ENCODE data around the gene OR10H1.
"Not testable (repeated sequence)": the region's sequence is repeated elsewhere in the genome, so short reads cannot be mapped to it uniquely, and the experiment has no call there.

The OR10H1 gene

DNA sequence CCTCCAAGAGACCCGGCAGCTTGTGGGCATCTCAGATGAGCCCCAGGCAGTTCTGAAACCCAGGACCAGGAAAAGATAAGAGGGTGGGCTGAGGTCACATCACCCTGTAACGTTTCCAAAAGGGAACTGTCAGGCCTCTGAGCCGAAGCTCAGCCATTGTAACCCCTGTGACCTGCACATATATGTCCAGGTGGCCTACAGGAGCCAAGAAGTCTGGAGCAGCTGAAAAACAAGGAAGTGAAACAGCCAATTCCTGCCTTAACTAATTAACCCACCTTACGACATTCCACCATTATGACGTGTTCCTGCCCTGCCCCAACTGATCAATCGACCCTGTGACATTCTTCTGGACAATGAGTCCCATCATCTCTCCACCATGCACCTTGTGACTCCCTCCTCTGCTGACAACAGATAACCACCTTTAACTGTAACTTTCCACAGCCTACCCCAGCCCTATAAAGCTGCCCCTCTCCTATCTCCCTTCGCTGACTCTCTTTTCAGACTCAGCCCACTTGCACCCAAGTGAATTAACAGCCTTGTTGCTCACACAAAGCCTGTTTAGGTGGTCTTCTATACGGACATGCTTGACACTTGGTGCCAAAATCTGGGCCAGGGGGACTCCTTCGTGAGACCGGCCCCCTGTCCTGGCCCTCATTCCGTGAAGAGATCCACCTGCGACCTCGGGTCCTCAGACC, 13.3 kb upstream of the OR10H1 start:
- DNase-seq (ENCODE audit: low spot score) = not testable (repeated sequence)

DNA sequence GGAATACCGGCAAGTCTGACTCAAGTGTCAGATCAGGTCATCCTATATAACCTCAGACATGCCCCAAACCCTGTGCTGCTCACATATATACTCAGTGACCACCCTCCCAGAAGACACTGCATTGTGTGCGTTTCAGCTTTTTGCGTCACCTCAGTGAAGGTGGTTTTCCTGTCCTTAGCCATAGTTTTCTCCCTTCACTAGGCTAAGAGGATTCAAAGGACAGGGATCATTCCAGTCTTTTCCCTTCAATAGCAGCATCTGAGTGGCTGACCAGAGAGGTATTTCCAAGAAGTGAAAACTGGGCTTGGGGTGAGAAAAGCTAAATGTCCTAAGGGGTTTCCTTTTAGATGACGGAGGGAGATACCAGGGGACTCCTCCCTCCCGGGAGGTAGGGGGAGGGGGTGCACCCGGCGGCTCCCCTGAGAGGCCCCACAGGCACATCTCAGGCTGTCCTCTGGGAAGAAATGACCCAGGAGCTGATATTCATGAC, 12.7 kb upstream of the OR10H1 start:
- no peak for DNase-seq (ENCODE audit: low spot score)

DNA sequence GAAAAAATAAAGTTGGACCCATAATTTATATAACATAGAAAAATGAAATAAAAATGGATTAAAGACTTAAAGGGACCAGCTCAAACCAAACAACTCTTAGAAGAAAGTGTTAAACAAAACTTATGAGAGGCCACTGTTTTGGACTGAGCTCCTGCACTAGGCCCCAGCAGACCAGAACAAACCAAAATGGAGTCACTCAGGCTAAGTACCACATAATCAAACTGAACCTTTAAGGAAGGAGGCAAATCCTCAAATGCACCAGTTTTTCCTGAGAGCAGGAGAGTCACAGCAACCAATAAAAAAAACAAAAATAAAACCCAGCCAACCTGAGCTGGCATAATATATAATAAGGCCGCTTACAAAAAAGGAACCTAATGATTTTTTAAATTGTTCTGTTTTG, 10.3 kb upstream of the OR10H1 start:
- no peak for DNase-seq (ENCODE audit: low spot score)

DNA sequence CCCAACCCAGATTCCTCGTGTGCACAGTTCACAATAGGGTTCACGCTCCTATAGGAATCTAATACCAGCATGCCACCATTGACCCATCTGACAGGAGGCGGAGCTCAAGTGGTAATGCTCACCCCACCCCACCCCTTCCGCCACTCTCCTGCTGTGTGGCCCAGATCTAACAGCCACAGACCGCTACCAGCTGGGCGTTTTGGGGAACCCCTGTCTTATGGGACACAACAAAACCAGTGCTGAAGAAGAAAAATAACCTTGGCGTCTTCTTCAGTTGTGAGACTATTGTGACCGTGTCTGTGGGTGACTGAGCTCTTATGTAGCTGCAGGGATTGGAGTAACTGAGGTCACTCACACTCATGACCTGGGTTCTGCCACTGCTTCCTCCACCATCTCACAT, 5.2 kb upstream of the OR10H1 start:
- no peak for DNase-seq (ENCODE audit: low spot score)

DNA sequence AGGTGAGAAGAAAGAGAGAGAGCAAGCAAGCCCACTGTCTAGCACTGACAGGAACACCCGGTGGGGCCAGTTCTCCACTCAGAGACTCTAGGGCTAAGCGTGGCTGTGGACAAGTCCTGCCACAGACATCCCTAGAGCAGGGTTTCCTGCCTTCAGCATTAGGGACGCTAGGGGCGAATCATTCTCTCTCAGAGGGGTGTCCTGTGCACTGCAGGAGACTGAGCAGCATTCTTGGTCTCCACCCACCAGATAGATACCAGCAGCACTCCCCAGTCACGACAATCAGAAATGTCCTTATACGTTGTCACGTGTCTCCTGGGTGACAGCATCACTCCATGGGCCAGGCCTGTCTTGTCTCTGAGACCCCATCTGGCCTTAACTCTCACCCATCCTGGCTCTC, 1.5 kb downstream of the OR10H1 start:
- DNase-seq (ENCODE audit: low spot score) = no peak

DNA sequence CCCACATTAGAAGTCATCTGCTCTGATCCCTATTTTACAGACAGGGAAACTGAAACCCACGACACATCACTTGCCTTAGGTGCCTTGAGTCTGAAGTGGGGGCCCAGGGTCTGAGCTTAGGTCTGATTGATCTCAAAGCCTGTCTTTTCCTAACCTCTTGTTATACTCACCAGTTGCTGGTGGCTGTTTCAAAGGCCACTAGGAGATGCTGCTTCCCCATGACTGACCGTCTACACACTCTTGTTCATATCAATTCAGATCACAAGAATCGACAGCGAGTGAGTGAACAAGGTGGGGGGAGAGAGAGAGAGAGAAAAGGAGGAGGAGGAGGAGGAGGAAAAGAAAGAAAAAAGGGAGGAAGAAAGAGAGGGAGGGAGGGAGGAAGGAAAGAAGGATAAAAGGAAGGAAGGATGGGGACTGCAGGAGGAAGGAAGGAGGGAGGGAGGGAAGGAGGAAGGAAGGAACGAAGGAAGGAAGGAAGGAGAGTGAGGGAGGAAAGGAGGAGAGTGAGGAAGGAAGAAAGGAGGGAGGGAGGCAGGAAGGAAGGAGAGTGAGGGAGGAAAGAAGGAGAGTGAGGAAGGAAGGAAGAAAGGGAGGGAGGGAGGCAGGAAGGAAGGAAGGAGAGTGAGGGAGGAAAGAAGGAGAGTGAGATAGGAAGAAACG, 3.3 kb downstream of the OR10H1 start:
- no peak for DNase-seq (ENCODE audit: low spot score)

DNA sequence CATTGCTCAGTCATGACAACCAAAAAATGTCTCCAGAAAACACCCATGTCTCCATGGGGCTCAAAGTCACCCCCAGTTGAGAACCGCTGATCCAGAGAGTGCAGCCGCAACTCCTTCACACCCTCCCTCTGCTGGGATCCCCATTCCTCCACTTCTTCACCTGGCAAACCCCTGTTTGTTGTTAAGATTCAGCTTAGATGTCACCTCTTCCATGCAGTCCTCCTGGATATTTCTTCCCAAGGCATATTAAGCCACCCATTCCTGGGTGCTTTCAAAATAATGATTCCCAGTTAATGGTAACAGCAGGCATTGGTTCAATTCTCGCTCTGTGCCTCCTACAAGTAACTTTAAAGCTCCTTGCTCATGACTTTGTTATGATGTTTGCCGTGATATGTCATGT, 4.0 kb downstream of the OR10H1 start:
- no peak for DNase-seq (ENCODE audit: low spot score)

DNA sequence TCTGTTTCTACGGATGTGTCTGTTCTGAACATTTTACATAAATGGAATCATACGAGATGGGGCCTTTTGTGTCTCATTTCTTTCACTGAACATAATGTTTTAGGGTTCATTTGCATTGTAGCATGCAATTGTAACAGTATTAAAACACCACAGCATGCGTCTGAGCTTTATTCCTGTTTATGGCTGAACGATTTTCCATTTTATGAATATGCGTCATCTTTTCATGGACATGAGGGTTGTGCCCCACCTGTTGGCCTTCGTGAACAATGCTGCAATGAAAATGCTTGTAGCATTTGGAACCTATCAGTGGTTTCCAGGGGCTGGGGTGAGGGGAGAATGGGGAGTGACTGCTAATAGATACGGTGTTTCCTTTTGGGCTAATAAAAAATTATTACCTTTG, 5.1 kb downstream of the OR10H1 start:
- DNase-seq (ENCODE audit: low spot score) = no peak

DNA sequence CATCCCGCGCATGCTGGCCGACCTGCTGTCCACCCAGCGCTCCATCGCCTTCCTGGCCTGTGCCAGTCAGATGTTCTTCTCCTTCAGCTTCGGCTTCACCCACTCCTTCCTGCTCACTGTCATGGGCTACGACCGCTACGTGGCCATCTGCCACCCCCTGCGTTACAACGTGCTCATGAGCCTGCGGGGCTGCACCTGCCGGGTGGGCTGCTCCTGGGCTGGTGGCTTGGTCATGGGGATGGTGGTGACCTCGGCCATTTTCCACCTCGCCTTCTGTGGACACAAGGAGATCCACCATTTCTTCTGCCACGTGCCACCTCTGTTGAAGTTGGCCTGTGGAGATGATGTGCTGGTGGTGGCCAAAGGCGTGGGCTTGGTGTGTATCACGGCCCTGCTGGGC, 21.2 kb downstream of the OR10H1 start:
- DNase-seq (ENCODE audit: low spot score) = not testable (repeated sequence)

DNA sequence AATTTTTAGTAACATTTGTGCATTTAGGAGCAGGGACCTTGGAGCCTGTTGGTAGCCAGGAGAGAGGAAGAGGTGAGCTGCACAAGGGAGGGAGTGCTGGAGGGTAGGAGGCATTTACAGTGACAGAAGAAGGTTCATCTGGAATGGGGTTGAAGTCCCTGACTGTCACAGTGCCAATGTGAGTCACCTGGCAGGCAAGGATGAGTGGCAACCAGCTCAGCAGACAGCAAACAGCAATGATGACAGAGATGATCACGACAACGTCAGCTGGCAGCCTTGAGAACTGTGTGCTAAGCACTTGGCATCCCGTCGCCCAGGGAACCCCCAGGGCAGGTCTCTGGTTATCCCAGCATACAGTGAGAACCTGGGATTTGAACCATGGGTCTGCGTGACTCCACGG, 25.4 kb downstream of the OR10H1 start:
- no peak for DNase-seq (ENCODE audit: low spot score)

DNA sequence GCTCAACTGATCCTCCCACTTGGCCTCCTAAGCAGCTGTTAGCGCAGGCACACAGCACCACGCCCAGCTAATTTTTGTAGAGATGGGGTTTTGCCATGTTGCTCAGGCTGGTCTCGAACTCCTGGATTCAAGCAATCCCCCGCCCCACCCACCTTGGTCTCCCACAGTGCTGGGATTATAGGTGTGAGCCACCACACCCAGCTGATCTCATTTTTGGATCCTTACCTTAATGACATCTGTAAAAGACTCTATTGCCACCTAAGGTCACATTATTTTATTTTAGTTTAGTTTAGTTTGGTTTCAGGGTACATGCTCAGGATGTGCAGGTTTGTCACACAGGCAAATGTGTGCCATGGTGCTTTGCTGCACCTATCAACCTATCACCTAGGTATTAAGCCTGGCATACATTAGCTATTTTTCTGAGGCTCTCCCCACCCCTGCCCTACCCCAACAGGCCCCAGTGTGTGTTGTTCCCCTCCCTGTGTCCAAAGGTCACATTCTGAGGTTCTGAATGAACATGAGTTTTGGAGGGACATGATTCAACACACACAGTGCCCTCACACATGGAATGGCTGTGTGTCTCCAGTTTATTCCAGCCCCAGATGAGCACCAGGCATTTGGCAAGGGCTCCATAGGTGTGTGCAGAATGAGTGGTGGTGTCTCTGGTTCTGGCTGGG, 26.7 kb downstream of the OR10H1 start:
- DNase-seq (ENCODE audit: low spot score) = no peak

DNA sequence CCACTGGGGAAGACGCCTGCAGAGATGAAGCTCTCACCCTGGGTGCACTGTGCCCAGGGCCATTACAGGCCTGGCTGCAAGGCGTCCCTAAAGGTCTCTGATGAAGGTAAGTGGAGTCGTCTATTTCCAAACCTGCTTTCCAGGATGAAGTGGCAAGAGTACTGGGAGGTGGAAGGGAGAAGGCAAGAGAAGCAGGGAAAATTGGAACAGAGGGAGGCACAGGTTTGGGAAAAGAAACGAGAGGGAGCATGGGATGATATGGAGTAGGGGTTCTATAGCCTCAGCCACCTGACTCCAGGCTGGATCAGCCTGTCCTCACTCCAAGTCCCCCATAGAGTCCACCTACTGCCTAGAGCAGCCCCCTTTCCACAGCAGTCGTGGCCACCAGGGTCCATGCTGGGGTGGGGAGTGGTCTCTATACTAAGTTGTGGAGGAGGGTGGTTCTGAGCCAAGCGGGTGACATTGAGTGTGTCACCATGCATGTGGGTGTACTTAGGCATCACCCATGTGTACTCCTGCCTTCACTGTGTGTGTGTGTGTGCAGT, 27.8 kb downstream of the OR10H1 start, which contains the start of gene OR10H5:
TSS of gene OR10H5 (plus strand) at position 51 of the 545 bp plus-strand sequence. CDS start 6,388 bp downstream, outside the sequence.
- no peak for DNase-seq (ENCODE audit: low spot score)

DNA sequence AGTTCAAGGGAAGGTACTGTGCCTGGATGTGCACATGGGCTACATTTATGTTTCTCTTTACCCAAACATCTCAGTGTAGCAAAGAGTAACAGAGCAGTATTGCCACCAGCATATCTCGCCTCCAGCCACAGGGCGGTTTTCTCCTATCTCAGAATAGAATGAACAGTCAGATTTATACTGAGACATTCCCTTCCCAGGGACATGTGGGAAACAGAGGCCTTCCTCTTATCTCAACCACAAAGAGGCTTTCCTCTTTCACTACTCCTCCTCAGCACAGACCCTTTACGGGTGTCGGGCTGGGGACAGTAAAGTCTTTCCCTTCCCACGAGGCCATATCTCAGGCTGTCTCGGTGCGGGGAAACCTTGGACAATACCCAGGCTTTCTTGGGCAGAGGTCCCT, 32.6 kb downstream of the OR10H1 start:
- not testable (repeated sequence) for DNase-seq (ENCODE audit: low spot score)

DNA sequence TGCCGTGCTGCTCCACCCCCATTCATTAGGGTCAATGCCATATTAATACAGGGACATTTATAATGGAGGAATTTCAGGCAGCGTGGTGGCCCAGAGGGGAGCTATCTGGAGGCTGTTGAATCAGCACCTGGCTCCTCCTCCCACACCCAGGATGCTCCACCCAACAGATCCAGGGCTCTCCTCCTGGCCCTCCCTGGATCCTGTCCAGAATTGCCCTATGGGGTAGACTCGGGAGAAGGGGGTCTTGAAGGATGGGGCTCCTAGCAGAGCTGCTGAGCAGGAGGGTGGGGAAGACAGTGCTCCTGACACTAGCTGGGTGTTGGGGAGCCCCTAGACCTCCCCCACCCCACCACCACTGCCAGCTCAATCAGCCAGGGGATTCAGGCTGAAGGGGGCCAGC, 33.3 kb downstream of the OR10H1 start:
- DNase-seq (ENCODE audit: low spot score) = no peak

DNA sequence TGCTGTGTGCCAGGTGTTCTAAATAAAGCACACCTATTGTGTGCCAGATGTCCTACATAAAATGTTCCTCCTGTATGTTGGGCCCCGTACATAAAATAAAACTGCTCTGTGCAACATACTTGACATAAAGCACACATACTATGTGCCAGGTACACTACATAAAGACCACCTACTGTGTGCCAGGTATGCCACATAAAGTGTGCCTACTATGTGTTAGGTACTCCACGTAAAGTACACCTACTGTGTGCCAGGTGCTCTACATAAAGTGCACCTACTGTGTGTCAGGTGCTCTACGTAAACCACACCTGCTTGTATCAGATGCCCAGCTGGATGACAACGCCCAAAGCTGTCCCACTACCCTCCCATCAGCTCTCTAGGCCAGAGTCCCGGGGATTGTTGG, 33.8 kb downstream of the OR10H1 start:
- DNase-seq (ENCODE audit: low spot score) = no peak

DNA sequence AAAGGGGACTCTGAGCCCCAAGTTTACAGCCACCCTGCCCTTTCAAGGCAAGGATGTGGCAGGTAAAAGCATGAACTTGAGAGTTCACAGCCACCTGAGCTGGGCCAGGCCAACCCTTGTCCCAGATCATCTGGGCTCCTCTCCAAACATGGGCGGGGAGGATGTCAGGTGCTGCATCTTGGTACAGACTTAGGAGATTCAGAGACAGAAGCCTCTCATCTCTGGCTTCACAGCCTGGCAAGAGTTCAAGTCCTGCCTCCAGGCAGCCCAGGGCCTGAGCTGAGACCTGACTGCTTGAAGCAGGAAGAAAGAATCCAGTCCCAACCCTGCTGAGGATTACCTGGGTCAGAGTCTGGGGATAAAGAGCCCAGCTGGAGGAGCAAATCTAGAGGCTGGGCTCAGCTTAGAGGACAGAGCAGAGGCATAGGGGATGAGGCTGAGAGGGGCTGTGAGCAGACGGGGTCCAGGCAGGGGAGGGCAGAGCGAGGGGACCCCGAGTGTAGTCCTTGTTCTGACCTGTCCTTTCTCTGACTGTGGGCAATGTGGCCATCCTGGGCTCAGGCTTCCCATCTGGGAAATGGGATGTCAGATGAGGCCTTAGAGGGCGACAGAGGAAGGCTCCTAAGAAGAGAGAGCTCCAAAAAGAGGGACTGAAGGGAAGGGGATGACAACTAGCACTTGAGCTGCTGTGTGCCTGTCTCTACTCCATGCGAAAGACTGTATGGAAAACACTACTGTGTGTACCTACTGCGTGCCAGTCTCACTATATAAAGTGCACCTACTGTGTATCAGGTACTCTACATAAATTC, 34.6 kb downstream of the OR10H1 start:
- no peak for DNase-seq (ENCODE audit: low spot score)

DNA sequence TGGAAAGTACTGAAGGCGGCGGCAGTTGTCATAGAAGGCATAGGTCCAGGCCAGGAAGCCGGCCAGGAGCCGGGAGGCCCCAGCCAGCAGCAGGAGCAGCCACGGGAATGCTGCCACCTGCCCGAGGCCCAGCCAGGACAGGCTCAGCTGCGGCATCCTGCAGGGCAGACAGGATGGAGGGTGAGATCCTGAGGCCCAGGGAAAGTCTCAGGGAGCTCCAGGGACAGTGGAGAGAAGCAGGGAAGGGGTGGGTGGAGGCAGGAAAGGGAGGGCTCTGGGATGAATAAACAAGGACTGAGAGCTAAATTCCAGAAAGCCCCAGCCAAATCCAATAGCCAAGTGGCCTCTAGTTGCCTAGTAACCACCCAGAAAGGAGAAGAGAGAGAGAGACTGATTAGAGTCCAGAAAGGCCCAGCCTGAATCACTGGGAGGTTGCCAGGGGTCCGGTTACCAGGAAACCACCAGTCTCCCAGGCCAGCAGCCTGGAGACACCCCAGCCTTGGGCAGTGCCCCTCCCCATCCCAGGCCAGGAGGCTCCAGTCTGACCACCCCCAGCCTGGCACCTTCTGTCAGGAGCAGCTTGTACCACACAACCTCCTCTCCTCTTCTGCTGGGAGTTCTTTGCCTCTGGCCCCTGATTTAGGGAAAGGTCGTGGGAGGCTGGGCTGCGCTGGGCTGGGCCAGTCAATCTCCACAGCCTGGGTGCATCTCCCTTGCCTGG, 35.5 kb downstream of the OR10H1 start:
- DNase-seq (ENCODE audit: low spot score) = no peak

DNA sequence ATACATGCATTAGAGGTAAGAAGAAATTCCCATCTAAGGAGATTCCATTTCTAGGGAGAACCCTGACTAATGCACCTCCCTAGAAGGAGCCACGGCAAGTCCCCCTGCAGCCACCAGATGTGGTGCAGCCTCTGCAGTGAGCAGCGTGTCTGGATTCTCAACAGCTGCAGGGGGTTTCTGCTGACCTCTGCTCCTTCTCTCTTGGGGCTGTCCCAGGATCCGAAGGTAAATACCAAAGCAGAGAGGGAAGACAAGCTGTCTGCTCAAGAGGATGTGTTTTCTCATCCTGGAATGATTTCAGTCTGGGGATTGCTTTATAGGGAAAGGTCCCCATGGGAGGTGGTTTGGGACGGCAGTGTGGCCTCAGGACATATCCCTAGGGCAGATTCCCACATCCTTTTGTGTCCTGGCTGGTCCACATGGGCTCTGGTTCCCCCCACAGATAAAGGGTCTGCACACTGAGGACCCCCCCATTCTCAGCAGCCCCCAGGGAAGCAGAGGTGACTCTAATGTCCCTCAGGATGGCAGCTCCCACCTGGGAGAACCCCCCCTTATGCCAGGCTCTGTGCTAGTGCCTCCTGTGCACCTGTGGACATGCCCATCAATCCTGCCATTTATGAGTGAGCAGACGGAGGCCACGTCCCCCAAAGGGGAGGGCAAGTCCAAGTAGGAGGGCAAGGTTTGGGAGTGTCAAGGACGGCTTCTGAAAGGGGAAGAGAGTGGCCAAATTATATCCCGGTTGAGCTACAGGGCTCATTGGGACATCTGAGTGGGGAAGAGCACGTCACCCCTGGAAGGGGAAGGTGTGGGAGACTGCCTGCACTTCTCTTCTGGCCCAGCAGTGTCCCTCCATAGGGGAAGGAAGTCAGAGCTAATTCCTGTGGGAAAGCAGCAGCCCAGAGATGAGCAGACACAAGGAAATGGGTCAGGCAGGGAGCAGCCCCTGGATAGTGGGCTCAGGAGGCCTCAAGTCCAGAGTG, 38.2 kb downstream of the OR10H1 start:
- no peak for DNase-seq (ENCODE audit: low spot score)

DNA sequence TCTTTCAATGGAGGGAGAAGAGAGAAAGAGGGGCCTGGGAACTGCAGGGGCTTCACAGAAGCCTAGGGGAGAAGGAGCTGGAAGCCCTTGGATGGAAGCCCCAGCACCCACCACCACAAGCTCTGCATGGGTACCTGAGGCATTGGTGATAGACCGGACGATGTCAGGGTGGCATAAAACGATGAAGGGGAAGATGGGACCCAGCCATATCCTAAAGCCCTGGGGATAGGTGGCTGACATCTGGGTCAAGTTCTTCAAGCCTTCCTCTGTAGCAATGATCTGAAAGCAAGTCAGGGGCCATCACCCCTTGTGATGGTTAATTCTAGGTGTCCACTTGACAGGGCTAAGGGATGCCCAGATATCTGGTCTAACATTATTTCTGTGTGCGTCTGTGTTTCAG, 39.2 kb downstream of the OR10H1 start:
- DNase-seq (ENCODE audit: low spot score) = no peak

DNA sequence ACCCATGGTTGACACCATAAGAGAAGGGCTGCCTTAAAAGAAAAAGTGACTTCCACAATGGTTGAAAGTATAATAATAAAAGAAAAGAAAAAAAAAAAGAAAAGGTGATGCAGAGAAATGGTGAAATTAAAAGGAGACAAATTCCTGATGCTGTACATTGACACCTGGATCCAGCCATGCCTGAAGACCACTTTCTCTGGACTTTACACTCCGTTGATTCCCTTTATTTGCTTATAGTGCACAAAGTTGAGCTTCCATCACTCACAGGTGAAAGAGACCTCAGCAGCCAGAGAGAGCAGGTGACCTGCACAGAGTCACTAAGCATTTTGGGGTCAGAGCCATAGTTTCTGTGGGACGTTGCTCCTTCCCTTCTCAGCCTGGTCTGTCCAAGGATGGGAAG, 40.2 kb downstream of the OR10H1 start:
- no peak for DNase-seq (ENCODE audit: low spot score)
